Progenitor cell of endocrine pancreas (in vitro differentiated cells): ENCODE measurements around the gene CD226. TPM values are rescaled to one million over a fixed set of nuclear protein-coding genes. Genes with fewer than 3 reads are reported as not detected.

Source experiments
- DNase-seq: peaks from one replicate; pipeline ENCODE4 v3.0.0; 2021; ENCODE audit warnings: low spot score; ENCODE audit not compliant: unreplicated experiment
- H3K27ac Mint-ChIP-seq: 2 replicates; pipeline ENCODE4 v1.8.0; 2021; ENCODE audit warnings: mild to moderate bottlenecking, moderate library complexity, mixed read lengths
- H3K27me3 Mint-ChIP-seq: 2 replicates; pipeline ENCODE4 v1.8.0; 2021; ENCODE audit warnings: mixed read lengths
- H3K36me3 Mint-ChIP-seq: 2 replicates; pipeline ENCODE4 v1.8.0; 2022; ENCODE audit warnings: mixed read lengths; ENCODE audit not compliant: insufficient read depth
- H3K4me1 Mint-ChIP-seq: 2 replicates; pipeline ENCODE4 v1.8.0; 2021; ENCODE audit warnings: low read depth, mixed read lengths
- H3K4me3 Mint-ChIP-seq: 2 replicates; pipeline ENCODE4 v1.8.0; 2021; ENCODE audit warnings: low read depth, mild to moderate bottlenecking, moderate library complexity, mixed read lengths
- H3K9me3 Mint-ChIP-seq: 2 replicates; pipeline ENCODE4 v1.8.0; 2021; ENCODE audit warnings: low read depth, mixed read lengths
- total RNA-seq: library from RNA; stranded (reverse); gene quantifications from 2 replicates; pipeline ENCODE4 v1.2.1, GENCODE V29; 2021
- TF ChIP-seq, protein P1 (sequence below): fragments of 200-600 bp; sonication (generic); IDR thresholded peaks from one replicate; pipeline ENCODE4 v1.5.0; 2021; ENCODE audit warnings: antibody characterized with exemption, mild to moderate bottlenecking; ENCODE audit not compliant: unreplicated experiment

Gene CD226
- total RNA-seq, 1 donor from 2014 or later = 0.55 TPM

DNA sequence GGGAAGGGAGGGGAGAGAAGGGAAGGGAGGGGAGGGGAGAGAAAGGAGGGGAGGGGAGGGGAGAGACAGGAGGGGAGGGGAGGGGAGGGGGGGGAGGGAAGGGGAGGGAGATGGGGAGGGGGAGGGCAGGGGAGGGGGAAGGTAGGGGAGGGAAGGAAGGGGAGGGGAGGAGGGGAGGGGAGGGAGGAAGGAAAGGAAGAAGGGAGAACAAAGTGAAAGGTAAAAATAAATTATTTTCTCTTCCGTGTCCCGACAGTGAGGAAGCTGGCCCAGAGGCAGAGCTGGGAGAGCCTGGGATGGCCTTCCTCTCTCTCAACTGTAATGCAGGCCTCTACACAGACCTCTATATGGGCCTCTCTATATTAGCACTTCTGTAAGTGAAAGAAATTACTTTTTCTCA is 53.2 kb downstream of the CD226 start:
- no peak overlapping the region for H3K4me3 Mint-ChIP-seq
- no peak overlapping the region for H3K27ac Mint-ChIP-seq
- TF ChIP-seq, protein P1, sequence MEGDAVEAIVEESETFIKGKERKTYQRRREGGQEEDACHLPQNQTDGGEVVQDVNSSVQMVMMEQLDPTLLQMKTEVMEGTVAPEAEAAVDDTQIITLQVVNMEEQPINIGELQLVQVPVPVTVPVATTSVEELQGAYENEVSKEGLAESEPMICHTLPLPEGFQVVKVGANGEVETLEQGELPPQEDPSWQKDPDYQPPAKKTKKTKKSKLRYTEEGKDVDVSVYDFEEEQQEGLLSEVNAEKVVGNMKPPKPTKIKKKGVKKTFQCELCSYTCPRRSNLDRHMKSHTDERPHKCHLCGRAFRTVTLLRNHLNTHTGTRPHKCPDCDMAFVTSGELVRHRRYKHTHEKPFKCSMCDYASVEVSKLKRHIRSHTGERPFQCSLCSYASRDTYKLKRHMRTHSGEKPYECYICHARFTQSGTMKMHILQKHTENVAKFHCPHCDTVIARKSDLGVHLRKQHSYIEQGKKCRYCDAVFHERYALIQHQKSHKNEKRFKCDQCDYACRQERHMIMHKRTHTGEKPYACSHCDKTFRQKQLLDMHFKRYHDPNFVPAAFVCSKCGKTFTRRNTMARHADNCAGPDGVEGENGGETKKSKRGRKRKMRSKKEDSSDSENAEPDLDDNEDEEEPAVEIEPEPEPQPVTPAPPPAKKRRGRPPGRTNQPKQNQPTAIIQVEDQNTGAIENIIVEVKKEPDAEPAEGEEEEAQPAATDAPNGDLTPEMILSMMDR = no peak
- no peaks in the 10 kb centered on the region for H3K27me3 Mint-ChIP-seq
- no peak for DNase-seq
- H3K36me3 Mint-ChIP-seq = no peaks in the 10 kb centered on the region
- H3K9me3 Mint-ChIP-seq = peaks cover 8% of the 10 kb centered on the region
- H3K4me1 Mint-ChIP-seq = peaks cover 1% of the 10 kb centered on the region

DNA sequence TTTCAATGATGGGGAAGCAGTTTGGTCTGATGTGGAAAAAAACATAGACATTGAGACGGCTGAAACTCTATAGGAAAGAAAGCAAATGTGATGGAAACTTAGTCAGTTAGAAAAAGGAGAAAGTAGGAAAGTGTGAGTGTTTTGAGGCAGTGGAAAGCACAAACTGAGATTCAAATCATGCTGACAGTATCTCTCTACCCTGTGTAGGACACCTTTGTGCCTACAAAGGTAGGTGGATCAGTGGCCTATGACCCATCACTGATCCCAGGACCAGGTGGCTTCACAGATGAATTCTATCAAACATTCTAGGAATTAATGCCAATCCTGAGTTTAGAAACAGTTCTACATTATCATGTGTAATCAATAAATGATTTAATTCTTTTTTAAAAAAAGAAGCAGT is 57.1 kb downstream of the CD226 start:
- TF ChIP-seq, protein P1 = no peak
- Mint-ChIP-seq H3K4me1 (peaks cover 10% of the 10 kb centered on the region), H3K27me3 (no peaks in the 10 kb centered on the region)

DNA sequence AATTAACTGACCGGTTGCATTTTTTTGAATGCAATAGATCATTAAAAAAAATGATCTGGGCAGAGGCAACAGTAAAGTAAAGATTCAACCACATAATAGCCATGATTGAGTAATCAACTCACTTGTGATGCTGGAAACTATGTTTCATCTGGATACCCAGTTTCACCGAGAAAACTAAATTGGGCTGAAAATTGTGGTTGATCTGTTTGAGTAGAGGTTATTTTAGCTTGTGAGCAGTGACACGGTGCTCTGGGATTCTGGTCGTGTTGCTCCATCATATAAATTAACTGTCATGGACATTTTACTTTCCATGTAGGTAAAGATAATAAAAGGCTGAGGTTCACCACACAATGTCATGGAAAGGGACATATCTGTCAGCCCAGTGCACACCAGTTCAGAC is 58.7 kb downstream of the CD226 start:
- Mint-ChIP-seq H3K9me3 (peaks cover 8% of the 10 kb centered on the region), H3K4me1 (peaks cover 10% of the 10 kb centered on the region)

More for the DNA sequence above, 57.1 kb downstream of the CD226 start:
- Mint-ChIP-seq H3K4me3 (no peak overlapping the region), H3K36me3 (no peaks in the 10 kb centered on the region), H3K27ac (no peak overlapping the region), H3K9me3 (peaks cover 8% of the 10 kb centered on the region)
- no peak for DNase-seq

DNA sequence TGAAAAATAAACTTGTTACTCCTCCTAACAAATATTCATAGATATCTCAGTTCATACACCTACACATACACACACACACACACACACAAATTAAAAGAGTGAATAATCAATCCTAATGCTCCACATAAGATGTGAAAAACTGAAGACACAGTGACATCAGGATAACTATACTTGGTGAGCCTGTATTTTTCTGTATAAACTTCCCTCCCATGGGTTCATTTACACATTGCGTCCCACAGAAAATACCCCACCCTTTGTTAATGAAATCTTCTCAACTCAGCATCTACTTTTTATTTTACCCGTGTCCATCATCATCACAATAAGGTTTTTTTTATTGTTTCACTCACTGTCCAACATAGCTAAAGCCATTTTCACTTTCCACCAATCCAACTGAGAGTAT is 60.4 kb downstream of the CD226 start:
- H3K4me3 Mint-ChIP-seq = no peak overlapping the region
- H3K4me1 Mint-ChIP-seq = peaks cover 10% of the 10 kb centered on the region
- no peak for DNase-seq
- no peak overlapping the region for H3K27ac Mint-ChIP-seq
- H3K27me3 Mint-ChIP-seq = no peaks in the 10 kb centered on the region
- H3K36me3 Mint-ChIP-seq = no peaks in the 10 kb centered on the region
- peaks cover 8% of the 10 kb centered on the region for H3K9me3 Mint-ChIP-seq
- TF ChIP-seq, protein P1 = no peak

More for the DNA sequence above, 58.7 kb downstream of the CD226 start:
- no peak overlapping the region for H3K27ac Mint-ChIP-seq
- no peak overlapping the region for H3K4me3 Mint-ChIP-seq
- no peaks in the 10 kb centered on the region for H3K27me3 Mint-ChIP-seq
- TF ChIP-seq, protein P1 = no peak
- no peaks in the 10 kb centered on the region for H3K36me3 Mint-ChIP-seq
- no peak for DNase-seq

DNA sequence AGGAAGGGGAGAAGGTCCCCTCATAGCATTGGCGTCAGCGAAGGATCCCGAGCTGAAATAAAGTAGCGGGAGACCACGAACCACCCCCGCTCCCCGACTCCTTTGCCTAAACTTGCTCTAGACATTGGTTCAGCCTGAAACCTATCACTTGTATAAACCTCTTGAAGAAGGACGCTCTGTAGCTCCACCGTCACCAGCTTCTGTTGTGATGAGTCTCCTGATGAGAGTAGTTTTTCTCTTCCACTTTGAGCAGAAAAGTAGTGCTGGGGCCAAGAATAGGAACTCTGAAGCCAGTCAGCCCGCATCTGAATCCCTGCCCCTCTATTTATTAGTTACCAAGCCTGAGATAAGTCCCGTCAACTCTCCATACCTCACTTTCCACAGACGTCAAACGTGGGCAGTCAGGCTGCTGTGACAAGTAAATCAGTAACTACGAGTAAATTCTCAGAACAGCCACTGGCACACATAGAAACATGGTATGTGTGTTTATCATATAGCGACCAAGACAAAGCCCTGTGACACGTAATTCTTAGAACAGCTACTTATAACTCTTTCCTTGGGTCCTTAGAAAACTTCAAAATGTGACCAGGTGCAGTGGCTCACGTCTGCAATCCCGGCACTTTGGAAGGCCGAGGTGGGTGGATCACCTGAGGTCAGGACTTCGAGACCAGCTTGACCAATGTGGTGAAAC is 61.7 kb downstream of the CD226 start:
- Mint-ChIP-seq H3K36me3 (no peaks in the 10 kb centered on the region), H3K9me3 (peaks cover 1% of the 10 kb centered on the region), H3K27me3 (no peaks in the 10 kb centered on the region), H3K4me3 (peak overlapping the region; percentile 32), H3K4me1 (peaks cover 8% of the 10 kb centered on the region), H3K27ac (peak overlapping the region; percentile 59)
- DNase-seq = no peak
- TF ChIP-seq, protein P1 = no peak
